HG03159 (cell line): ENCODE measurements around the gene PLPPR3.

ENCODE experiments used
- ATAC-seq: cut with Tn5 transposase; IDR thresholded peaks from one replicate; pipeline ENCODE4 v1.9.1; 2021; ENCODE audit warnings: mild to moderate bottlenecking, moderate library complexity; ENCODE audit not compliant: unreplicated experiment

The PLPPR3 gene

DNA sequence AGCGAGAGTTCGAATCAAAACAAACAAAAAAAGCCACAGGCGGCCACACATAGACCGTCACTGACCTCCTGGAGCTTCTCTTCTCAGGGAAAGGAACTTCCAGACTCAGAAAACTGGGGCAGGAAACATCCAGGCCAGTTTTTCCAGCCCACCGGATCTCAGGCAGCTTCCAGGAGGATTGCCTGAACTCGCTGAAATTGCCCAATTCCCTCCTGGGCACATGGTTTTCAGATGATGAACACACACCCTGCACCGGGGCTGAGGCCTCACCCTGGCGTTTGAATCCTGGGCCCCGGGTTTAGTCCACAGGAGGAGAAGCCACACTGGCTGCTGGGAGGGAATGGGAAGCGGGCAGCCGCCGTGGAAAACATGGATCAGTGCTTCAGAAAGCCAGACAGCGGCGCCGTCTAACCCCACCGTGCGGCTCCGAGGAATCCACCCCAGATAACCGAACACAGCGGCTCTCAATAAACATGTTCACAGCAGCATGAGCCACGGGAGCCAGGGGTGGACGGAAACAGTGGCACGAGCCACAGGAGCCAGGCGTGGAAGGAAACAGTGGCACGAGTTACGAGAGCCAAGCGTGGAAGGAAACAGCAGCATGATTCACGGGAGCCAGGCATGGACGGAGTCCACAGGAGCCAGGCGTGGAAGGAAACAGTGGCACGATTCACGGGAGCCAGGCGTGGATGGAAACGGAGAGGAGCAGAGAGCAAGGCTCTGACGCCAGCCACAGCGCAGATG is 42.7 kb downstream of the PLPPR3 start:
- no peak for ATAC-seq

DNA sequence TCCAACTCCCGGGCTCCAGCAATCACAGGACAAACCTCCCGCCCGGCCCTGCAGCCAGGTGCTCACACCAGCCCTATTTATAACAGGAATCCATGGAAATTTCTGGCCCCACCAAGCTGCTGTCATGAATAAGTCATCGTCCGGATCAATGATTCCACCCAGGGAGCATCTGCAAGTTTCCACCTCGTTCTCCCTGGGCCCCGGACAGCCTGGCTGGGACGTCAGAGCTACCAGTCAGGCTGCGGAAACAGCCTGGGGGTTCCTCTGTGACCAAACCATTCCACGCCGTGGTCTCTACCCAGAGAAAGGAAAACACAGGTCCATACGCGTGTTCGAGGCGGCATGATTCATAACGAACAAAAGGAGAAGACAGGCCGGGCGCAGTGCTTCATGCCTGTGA is 45.2 kb downstream of the PLPPR3 start:
- ATAC-seq = no peak

DNA sequence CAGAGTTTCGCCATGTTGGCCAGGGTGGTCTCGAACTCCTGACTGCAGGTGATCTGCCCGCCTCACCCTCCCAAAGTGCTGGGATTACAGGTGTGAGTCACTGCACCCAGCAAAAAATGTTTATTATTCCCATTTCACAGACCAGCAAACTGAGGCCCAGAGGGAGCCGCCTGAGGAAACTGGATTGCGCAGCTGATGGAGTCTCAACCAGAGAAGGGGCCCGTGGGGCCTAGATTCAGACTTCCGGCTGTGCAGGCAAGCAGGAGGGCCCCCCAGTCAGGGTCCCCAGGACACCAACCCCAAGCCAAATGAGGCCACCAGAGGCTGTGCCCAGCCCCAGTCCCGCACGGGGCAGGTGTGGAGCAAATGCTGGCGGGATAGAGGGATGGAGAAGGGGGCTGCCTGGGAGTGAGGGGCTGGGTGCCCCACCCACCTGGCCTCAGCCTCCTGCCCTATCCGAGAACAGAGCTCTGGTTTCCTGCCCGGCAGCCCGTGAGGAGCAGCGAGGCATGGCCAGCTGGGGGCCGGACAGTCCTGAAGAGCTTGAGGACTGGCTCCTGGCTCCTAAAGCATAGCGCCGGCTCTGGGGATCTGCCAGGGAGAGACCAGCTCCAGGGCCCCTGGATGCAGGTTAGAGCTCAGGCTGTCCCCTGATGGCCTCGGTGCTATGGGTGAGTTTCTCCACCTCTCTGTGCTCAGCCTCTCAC is 48.9 kb downstream of the PLPPR3 start:
- ATAC-seq = no peak

DNA sequence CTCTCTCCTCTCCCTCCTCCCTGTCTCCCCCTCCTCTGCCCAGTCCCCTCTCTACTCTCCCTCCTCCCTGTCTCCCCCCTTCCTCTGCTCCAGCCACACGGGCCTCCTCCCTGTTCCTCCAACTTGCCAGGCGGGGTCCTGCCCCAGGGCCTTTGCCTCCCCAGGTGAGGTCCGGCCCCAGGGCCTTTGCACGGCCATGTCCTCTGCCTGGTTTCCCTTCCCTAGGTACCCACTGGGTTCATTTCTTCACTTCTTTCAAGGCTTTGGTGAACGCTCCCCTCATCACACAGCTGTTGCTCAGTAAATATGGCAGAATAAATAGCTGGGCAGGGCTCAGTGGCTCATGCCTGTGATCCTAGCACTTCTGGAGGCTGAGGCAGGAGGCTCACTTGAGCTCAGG is 49.7 kb downstream of the PLPPR3 start:
- no peak for ATAC-seq

DNA sequence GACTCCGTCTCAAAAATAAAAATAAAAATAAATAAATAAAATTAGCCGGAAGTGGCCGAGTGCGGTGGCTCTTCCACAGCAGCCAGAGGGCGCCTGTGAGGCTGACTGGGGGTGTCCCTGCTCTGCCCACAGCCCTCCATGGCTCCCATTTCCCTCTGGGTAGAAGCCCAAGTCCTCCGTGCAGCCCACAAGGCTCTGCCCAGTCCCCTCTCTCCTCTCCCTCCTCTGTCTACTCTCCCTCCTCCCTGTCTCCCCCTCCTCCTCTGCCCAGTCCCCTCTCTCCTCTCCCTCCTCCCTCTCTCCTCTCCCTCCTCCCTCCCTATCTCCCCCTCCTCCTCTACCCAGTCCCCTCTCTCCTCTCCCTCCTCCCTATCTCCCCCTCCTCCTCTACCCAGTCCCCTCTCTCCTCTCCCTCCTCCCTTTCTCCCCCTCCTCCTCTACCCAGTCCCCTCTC is 50.4 kb downstream of the PLPPR3 start:
- no peak for ATAC-seq

DNA sequence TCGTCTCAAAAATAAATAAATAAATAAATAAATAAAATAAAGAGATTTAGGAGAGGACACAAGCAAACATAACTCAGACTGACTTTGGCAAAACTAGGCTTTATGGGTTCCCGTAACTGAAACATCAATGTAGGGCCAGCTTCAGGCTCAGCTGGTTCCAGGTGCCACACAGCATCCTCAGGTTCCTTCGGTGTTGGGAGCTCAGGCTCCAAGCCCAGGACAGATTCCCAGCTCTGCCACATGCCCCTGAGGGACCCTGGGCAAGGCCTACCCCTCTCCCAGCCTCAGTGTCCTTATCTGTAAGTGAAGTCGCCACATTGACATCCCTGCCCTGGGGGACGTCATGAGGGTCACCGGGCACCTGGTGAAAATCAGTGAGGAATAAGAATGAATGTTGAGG is 52.1 kb downstream of the PLPPR3 start:
- ATAC-seq = no peak

DNA sequence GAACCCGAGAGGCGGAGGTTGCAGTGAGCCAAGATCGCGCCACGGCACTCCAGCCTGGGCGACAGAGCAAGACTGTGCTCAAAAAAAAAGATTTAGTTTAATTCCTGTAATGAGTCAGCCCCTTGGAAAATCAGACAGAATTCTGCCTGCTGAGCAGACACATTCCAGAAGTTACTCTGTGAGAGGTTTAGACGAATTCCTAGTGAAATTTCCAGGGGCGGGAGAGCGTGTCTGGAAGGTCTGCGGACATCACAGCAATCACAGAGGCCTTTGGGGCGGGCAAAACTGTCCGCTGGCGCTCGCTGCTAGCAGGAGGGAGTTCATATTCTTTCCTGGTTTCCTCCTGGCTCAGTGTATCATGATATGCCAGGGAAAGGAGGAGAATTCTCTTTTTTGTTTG is 53.3 kb downstream of the PLPPR3 start:
- ATAC-seq = no peak

DNA sequence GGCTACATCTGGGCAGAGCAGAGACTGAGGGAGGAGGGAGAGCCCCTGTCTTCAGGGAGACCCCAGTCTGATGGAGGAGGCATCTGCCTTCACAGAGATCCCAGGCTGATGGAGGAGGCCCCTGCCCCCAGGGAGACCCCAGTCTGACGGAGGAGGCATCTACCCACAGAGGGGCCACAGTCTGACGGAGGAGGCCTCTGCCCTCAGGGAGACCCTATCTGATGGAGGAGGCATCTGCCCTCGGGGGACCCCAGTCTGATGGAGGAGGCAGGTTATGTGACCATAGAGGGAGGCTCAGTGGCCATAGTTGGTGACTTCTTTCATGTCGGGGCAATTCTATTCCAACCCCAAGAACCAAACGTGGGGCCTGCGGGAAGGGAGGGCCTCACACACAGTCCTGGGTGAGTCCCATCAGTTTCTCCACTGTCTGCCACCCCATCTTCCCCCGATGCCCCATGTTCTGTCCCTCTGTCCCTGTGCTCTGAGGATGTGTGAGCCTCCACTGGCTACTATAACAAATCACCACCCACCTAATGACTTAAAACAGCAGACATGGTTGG is 56.5 kb downstream of the PLPPR3 start:
- ATAC-seq = no peak

DNA sequence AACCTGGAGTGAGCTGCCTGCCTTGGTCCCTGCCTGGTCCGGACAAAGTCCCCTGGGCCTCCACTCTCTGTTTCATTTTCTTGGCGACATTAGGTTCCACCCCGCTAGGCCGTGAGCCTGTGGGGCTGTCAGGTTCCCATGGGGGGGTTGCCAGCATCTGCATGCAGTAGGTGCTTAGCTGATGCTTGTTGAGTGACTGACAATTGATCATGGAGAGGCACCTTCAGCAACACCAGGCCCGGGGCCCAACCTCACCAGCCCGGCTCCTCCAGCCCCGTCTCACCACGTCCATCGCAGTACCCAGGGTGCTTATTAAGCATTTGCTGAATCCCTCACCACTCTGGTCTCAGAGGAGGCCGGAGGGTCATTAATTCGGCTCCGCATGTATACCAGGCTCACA is 57.5 kb downstream of the PLPPR3 start:
- ATAC-seq = no peak

DNA sequence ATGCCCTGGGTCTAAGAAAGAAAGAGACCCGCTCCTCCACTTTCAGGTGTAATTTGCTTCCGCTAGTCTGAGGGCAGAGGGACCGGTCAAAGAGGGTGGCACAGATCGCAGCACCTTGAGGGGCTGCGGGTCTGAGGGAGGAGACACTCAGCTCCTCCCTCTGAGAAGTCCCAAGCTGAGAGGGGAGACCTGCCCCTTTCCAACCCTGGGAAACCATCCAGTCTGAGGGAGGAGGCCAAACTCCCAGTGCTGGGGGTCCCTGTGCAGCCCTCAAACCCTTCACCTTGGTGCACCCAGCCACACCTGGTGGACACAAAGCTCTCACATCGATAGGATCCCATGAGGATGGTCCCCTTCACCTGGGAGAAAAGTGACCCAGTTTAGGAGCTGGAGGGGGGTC is 57.9 kb downstream of the PLPPR3 start:
- no peak for ATAC-seq

DNA sequence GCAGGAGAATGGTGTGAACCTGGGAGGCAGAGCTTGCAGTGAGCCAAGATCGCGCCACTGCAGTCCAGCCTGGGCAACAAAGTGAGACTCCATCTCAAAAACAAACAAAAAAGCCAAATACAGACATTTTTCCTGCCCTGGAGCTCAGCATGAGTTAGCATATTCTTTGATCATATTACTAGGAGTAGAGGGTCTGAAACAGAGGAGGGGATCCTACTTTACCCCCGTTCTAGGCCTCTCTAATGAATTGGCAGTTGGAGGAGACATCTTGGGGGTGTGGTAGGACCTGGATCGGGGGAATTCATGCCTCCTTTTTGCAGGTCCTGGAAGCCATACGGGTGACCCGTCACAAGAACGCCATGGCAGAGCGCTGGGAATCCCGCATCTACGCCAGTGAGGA is 58.6 kb downstream of the PLPPR3 start:
- no peak for ATAC-seq
